ENCODE measurements around the gene SPSB1. TPM values are rescaled to one million over a fixed set of nuclear protein-coding genes. Genes with fewer than 3 reads are reported as not detected.

SPSB1 gene
- total RNA-seq, 1 experiment from 2014 or later = 2.9 TPM

- Histone ChIP-seq H3K27ac (ENCODE audit: insufficient read length, low read depth, low read length) (no peak overlapping the region), H3K18ac (ENCODE audit: insufficient read length, low read depth, low read length) (no peak overlapping the region), H2AK5ac (ENCODE audit: insufficient read length, low read length) (no peak overlapping the region), H2AFZ (ENCODE audit: low read length) (no peak overlapping the region), H3K23me2 (ENCODE audit: insufficient read length, low read depth, low read length, poor library complexity, severe bottlenecking) (no peaks in the 10 kb centered on the region), H2BK5ac (ENCODE audit: insufficient read length, low read length) (no peak overlapping the region), H3K27me3 (ENCODE audit: insufficient read depth, low read length) (no peaks in the 10 kb centered on the region), H3K9ac (ENCODE audit: extremely low read depth, insufficient read length, low read length) (no peak overlapping the region), H3K79me1 (ENCODE audit: insufficient read depth, low read depth, low read length, poor library complexity, severe bottlenecking) (no peaks in the 10 kb centered on the region), H3K79me2 (ENCODE audit: insufficient read depth, low read length) (no peaks in the 10 kb centered on the region), H2BK120ac (ENCODE audit: low read depth, low read length, poor library complexity, severe bottlenecking) (no peak overlapping the region), H4K91ac (ENCODE audit: insufficient read length, low read depth, low read length) (no peak overlapping the region), H3T11ph (ENCODE audit: low read length) (no peak overlapping the region), H3K9me3 (ENCODE audit: control insufficient read depth, low read depth, low read length) (no peaks in the 10 kb centered on the region), H3K56ac (ENCODE audit: insufficient read length, low read depth, low read length) (no peak overlapping the region), H2BK20ac (ENCODE audit: low read depth, low read length, poor library complexity, severe bottlenecking) (no peak overlapping the region), H3K14ac (ENCODE audit: insufficient read depth, low read length) (no peak overlapping the region), H3K4ac (ENCODE audit: low read depth, low read length) (no peak overlapping the region), H4K5ac (ENCODE audit: insufficient read length, low read depth, low read length) (no peak overlapping the region), H2BK12ac (ENCODE audit: insufficient read length, low read depth, low read length) (no peak overlapping the region), H3K23ac (ENCODE audit: insufficient read length, low read depth, low read length) (no peak overlapping the region), H2BK15ac (ENCODE audit: low read depth, low read length) (no peak overlapping the region), H3K4me1 (ENCODE audit: insufficient read depth, low read length) (no peaks in the 10 kb centered on the region), H3K4me2 (ENCODE audit: insufficient read depth, insufficient read length, low read length) (no peak overlapping the region), H4K8ac (replicated peaks; ENCODE audit: insufficient read length, low read depth, low read length) (no peak overlapping the region), H4K20me1 (ENCODE audit: control insufficient read depth, insufficient read depth, insufficient read length) (peaks cover 3% of the 10 kb centered on the region)
- H3K9me3 Mint-ChIP-seq = peaks cover 3 to 8% of the 10 kb centered on the region in 2 experiments; a peak in 2 of 5 replicates
- no peak for TF ChIP-seq CTCF (conservative IDR thresholded peaks at IDR 0.05)
- peaks cover 15 to 35% of the 10 kb centered on the region in 2 experiments for H3K4me1 Mint-ChIP-seq
- no peak overlapping the region for H3K27ac Mint-ChIP-seq
- peaks cover 0 to 8% (median 0%) of the 10 kb centered on the region in 3 experiments; a peak in 2 of 7 replicates for H3K36me3 Mint-ChIP-seq (ENCODE audit: insufficient read depth in 1 of 3, low read depth in 3 of 3)
- DNase-seq = no peak
- H3K4me3 Mint-ChIP-seq = no peak overlapping the region
- WGBS (ENCODE audit: extremely low coverage, insufficient read length, low lambda C conversion rate) = no CpG with 5 or more reads among the region's 8 CpGs
- H3K27me3 Mint-ChIP-seq (ENCODE audit: low read depth) = no peaks in the 10 kb centered on the region; the same call in 1 of the 2 replicates
These were observed 53.9 kb downstream of the SPSB1 start for GRCh38 chr1:9346566-9346965.

Data from H9 (cell line).